GM23338 (cell line): ENCODE measurements around the gene TAF11L13. TPM values are rescaled to one million over a fixed set of nuclear protein-coding genes. Genes with fewer than 3 reads are reported as not detected.

Source experiments
- ATAC-seq: fragments of 200-7000 bp; cut with Tn5 transposase; 3 replicates; pipeline ENCODE4 v1.9.1; 2020
- DNase-seq: peaks from one replicate; pipeline ENCODE4 v3.0.0-alpha.2; 2015; ENCODE audit warnings: low spot score
- H2AFZ ChIP-seq: fragments of 200-600 bp; sonication (generic); 2 replicates; pipeline ENCODE4 v1.8.0; 2016; ENCODE audit warnings: antibody characterized with exemption, mild to moderate bottlenecking, moderate library complexity
- H3F3A ChIP-seq: fragments of 200-600 bp; sonication (generic); replicated peaks from 2 replicates; pipeline ENCODE4 v1.8.0; 2017; ENCODE audit warnings: antibody characterized with exemption, mixed run types, low read depth
- H3K27ac ChIP-seq: fragments of 200-600 bp; sonication (generic); 2 replicates; pipeline ENCODE4 v1.6.1; 2016; ENCODE audit warnings: low read depth
- H3K27me3 ChIP-seq: fragments of 200-600 bp; sonication (generic); 2 replicates; pipeline ENCODE4 v1.8.0; 2016; ENCODE audit warnings: mild to moderate bottlenecking, mixed run types, moderate library complexity; ENCODE audit not compliant: insufficient read depth
- H3K36me3 ChIP-seq: fragments of 200-600 bp; sonication (generic); 2 replicates; pipeline ENCODE4 v1.8.0; 2016; ENCODE audit warnings: mild to moderate bottlenecking; ENCODE audit not compliant: insufficient read depth
- H3K4me1 ChIP-seq: fragments of 200-600 bp; sonication (generic); 2 replicates; pipeline ENCODE4 v1.8.0; 2016; ENCODE audit warnings: mild to moderate bottlenecking, moderate library complexity; ENCODE audit not compliant: insufficient read depth
- H3K4me2 ChIP-seq: fragments of 200-600 bp; sonication (generic); 2 replicates; pipeline ENCODE4 v1.7.1; 2017; ENCODE audit warnings: mixed run types
- H3K4me3 ChIP-seq: fragments of 200-600 bp; sonication (generic); 2 replicates; pipeline ENCODE4 v1.6.1; 2016; ENCODE audit warnings: mixed run types
- H3K79me2 ChIP-seq: fragments of 200-600 bp; sonication (generic); replicated peaks from 2 replicates; pipeline ENCODE4 v1.8.0; 2017; ENCODE audit warnings: mild to moderate bottlenecking; ENCODE audit not compliant: insufficient read depth
- H3K9me2 ChIP-seq: fragments of 200-600 bp; sonication (generic); 2 replicates; pipeline ENCODE4 v1.8.0; 2017; ENCODE audit not compliant: insufficient read depth
- H4K20me1 ChIP-seq: fragments of 200-600 bp; sonication (generic); replicated peaks from 2 replicates; pipeline ENCODE4 v1.8.0; 2017; ENCODE audit warnings: mild to moderate bottlenecking; ENCODE audit not compliant: insufficient read depth
- H3K27ac Mint-ChIP-seq: 2 replicates; pipeline ENCODE4 v1.8.0; 2020; ENCODE audit warnings: inconsistent platforms, mild to moderate bottlenecking, moderate library complexity, mixed read lengths
- H3K27me3 Mint-ChIP-seq: 3 replicates; pipeline ENCODE4 v1.8.0; 2022; ENCODE audit warnings: low read depth, mild to moderate bottlenecking, moderate library complexity, mixed read lengths, inconsistent platforms; ENCODE audit not compliant: insufficient read depth, poor library complexity
- H3K36me3 Mint-ChIP-seq: 3 replicates; pipeline ENCODE4 v1.8.0; 2021; ENCODE audit warnings: low read depth, mild to moderate bottlenecking, inconsistent platforms, moderate library complexity, mixed read lengths
- H3K4me1 Mint-ChIP-seq: 3 replicates; pipeline ENCODE4 v1.8.0; 2020; ENCODE audit warnings: mild to moderate bottlenecking, inconsistent platforms, mixed read lengths
- H3K4me3 Mint-ChIP-seq: 3 replicates; pipeline ENCODE4 v1.8.0; 2021; ENCODE audit warnings: moderate library complexity, mild to moderate bottlenecking, inconsistent platforms, mixed read lengths
- H3K9me3 Mint-ChIP-seq: 3 replicates; pipeline ENCODE4 v1.8.0; 2020; ENCODE audit warnings: moderate library complexity, mild to moderate bottlenecking, inconsistent platforms, mixed read lengths
- CREB1 ChIP-seq: fragments of 250-450 bp; sonication (Bioruptor Pico); IDR thresholded peaks from 2 replicates; pipeline ENCODE4 v1.5.0; 2020; ENCODE audit warnings: low read depth, mild to moderate bottlenecking, moderate library complexity
- CTCF ChIP-seq, 2 experiments: fragments of 200-600 bp in 1 of 2; sonication (generic) in 1 of 2; conservative IDR thresholded peaks; 2 replicates each; pipeline versions ENCODE4 v1.5.1 to v1.6.1; 2016 to 2017; ENCODE audit warnings: antibody characterized with exemption in 2 of 2, low read depth in 2 of 2, mild to moderate bottlenecking in 2 of 2, moderate library complexity in 1 of 2
- EZH2 ChIP-seq: fragments of 200-600 bp; sonication (generic); IDR thresholded peaks from one replicate; pipeline ENCODE4 v1.8.0; 2017; ENCODE audit warnings: antibody characterized with exemption, mild to moderate bottlenecking, low read depth; ENCODE audit not compliant: unreplicated experiment
- EZH2phosphoT487 ChIP-seq: fragments of 200-600 bp; sonication (generic); IDR thresholded peaks from one replicate; pipeline ENCODE4 v1.8.1; 2018; ENCODE audit warnings: antibody characterized with exemption; ENCODE audit not compliant: unreplicated experiment
- JUNB ChIP-seq: IDR thresholded peaks from one replicate; pipeline ENCODE4 v1.6.1; 2016; ENCODE audit warnings: antibody characterized with exemption; ENCODE audit not compliant: unreplicated experiment
- NANOG ChIP-seq: IDR thresholded peaks from 2 replicates; pipeline ENCODE4 v1.6.1; 2016; ENCODE audit warnings: antibody characterized with exemption, borderline replicate concordance
- POLR2AphosphoS5 ChIP-seq: IDR thresholded peaks from 2 replicates; pipeline ENCODE4 v1.6.1; 2016; ENCODE audit warnings: antibody characterized with exemption, low read depth
- STAT1 ChIP-seq: IDR thresholded peaks from one replicate; pipeline ENCODE4 v1.6.1; 2016; ENCODE audit warnings: antibody characterized with exemption; ENCODE audit not compliant: unreplicated experiment
- ZNF114 ChIP-seq: fragments of 250-450 bp; sonication (Bioruptor Pico); IDR thresholded peaks from 2 replicates; pipeline ENCODE4 v1.5.0; 2020; ENCODE audit warnings: mild to moderate bottlenecking, moderate library complexity
- ZNF331 ChIP-seq: fragments of 250-450 bp; sonication (Bioruptor Pico); IDR thresholded peaks from 2 replicates; pipeline ENCODE4 v1.5.0; 2020; ENCODE audit warnings: low read depth, mild to moderate bottlenecking, moderate library complexity
- ZNF462 ChIP-seq: fragments of 250-450 bp; sonication (Bioruptor Pico); IDR thresholded peaks from 2 replicates; pipeline ENCODE4 v1.5.0; 2020; ENCODE audit warnings: mild to moderate bottlenecking, moderate library complexity
- polyA plus RNA-seq: library from polyadenylated mRNA; unstranded; fragments of >200 nt; fragmentation: Nextera tagmentation; extraction: Ambion mirVana; gene quantifications from 2 replicates; pipeline ENCODE4 v1.2.1, GENCODE V29; 2016
- total RNA-seq: library from RNA; depleted of rRNA; stranded (reverse); fragments of >200 nt; shearing (Covaris generic); gene quantifications from 2 replicates; pipeline ENCODE4 v1.2.3, GENCODE V29; 2014

Gene TAF11L13
- total and polyA plus RNA-seq, 2 experiments from 2014 or later = not detected

GRCh38 chr5:17670353-17670752 lies 38.5 kb downstream of the TAF11L13 start:
- H3K36me3 Mint-ChIP-seq = no peaks in the 10 kb centered on the region
- Histone ChIP-seq H3K27ac (no peak overlapping the region), H2AFZ (no peak overlapping the region), H3K4me1 (no peaks in the 10 kb centered on the region), H3K4me2 (no peak overlapping the region), H3K27me3 (no peaks in the 10 kb centered on the region), H3K4me3 (no peak overlapping the region), H3K36me3 (no peaks in the 10 kb centered on the region), H3F3A (no peaks in the 10 kb centered on the region), H3K9me2 (no peaks in the 10 kb centered on the region), H4K20me1 (no peaks in the 10 kb centered on the region), H3K79me2 (no peaks in the 10 kb centered on the region)
- no peak overlapping the region for H3K27ac Mint-ChIP-seq
- H3K4me1 Mint-ChIP-seq = peaks cover 8% of the 10 kb centered on the region; the same call in 2 of the 3 replicates
- DNase-seq = peak; percentile 33
- no peak for ATAC-seq
- H3K27me3 Mint-ChIP-seq = peaks cover 3% of the 10 kb centered on the region
- no peak overlapping the region for H3K4me3 Mint-ChIP-seq
- H3K9me3 Mint-ChIP-seq = peaks cover 5% of the 10 kb centered on the region
- TF ChIP-seq ZNF331 (CRISPR knock-in tag) (no peak), CTCF (conservative IDR thresholded peaks at IDR 0.05; ENCODE audit: low read depth in 2 of 2) (peak; percentile 25 to 46; a peak in 3 of 4 replicates)

GRCh38 chr5:17678751-17679324 lies 47.0 kb downstream of the TAF11L13 start:
- no peaks in the 10 kb centered on the region for H3K36me3 Mint-ChIP-seq
- H3K4me3 Mint-ChIP-seq = no peak overlapping the region
- H2AFZ ChIP-seq = no peak overlapping the region
- ATAC-seq = no peak
- H4K20me1 ChIP-seq = no peaks in the 10 kb centered on the region
- no peak overlapping the region for H3K27ac Mint-ChIP-seq
- H3K4me1 Mint-ChIP-seq = no peaks in the 10 kb centered on the region
- DNase-seq = no peak
- no peak overlapping the region for H3K27ac ChIP-seq
- H3K4me3 ChIP-seq = no peak overlapping the region
- H3K9me3 Mint-ChIP-seq = no peaks in the 10 kb centered on the region
- H3K27me3 ChIP-seq = no peaks in the 10 kb centered on the region
- H3K4me2 ChIP-seq = no peak overlapping the region
- H3F3A ChIP-seq = no peaks in the 10 kb centered on the region
- no peaks in the 10 kb centered on the region for H3K36me3 ChIP-seq
- H3K4me1 ChIP-seq = no peaks in the 10 kb centered on the region
- no peaks in the 10 kb centered on the region for H3K79me2 ChIP-seq
- H3K9me2 ChIP-seq = no peaks in the 10 kb centered on the region
- H3K27me3 Mint-ChIP-seq = no peaks in the 10 kb centered on the region
- TF ChIP-seq ZNF462 (CRISPR knock-in tag) (no peak), ZNF114 (no peak), POLR2AphosphoS5 (no peak), CTCF (conservative IDR thresholded peaks at IDR 0.05; ENCODE audit: low read depth in 2 of 2) (no peak), JUNB (no peak), EZH2phosphoT487 (no peak), CREB1 (CRISPR knock-in tag) (no peak), EZH2 (no peak), NANOG (no peak), ZNF331 (CRISPR knock-in tag) (no peak), STAT1 (no peak)
